OCI-LY7 (cell line): ENCODE data around the gene ARL9.

Experiments
- EZH2phosphoT487 ChIP-seq: fragments of 200-600 bp; sonication (generic); IDR thresholded peaks from 2 replicates; pipeline ENCODE4 v1.6.1; 2018; ENCODE audit warnings: low read depth, borderline replicate concordance, mild to moderate bottlenecking, mixed run types, antibody characterized with exemption, low read length, moderate library complexity, mixed read lengths
- TF ChIP-seq, protein P1 (sequence below): fragments of 200-600 bp; sonication (generic); conservative IDR thresholded peaks from 2 replicates; pipeline ENCODE4 v1.5.1; 2014; ENCODE audit warnings: mild to moderate bottlenecking, antibody characterized with exemption, low read length, moderate library complexity, mixed read lengths

DNA sequence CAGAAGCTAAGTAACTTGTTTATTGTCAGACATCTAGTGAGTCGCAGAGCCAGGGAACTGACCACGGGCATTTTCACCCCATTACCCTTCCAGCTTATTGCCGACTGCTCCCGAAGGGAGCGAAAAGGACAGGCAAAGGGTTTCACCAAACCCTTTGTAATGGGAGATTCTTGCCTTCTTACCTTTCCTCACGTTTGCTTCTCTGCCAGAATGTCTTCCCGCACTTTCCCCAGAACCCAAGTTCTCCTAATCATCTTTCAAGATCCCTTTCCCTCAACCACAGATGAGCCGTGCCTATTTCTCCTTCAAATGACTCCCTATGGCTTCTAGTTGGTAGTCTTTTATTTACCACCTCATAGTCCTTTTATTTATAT is 38.7 kb upstream of the ARL9 start:
- TF ChIP-seq, protein P1, sequence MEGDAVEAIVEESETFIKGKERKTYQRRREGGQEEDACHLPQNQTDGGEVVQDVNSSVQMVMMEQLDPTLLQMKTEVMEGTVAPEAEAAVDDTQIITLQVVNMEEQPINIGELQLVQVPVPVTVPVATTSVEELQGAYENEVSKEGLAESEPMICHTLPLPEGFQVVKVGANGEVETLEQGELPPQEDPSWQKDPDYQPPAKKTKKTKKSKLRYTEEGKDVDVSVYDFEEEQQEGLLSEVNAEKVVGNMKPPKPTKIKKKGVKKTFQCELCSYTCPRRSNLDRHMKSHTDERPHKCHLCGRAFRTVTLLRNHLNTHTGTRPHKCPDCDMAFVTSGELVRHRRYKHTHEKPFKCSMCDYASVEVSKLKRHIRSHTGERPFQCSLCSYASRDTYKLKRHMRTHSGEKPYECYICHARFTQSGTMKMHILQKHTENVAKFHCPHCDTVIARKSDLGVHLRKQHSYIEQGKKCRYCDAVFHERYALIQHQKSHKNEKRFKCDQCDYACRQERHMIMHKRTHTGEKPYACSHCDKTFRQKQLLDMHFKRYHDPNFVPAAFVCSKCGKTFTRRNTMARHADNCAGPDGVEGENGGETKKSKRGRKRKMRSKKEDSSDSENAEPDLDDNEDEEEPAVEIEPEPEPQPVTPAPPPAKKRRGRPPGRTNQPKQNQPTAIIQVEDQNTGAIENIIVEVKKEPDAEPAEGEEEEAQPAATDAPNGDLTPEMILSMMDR = no peak
- TF ChIP-seq EZH2phosphoT487 = no peak
